ENCODE measurements around the gene NDUFS5. TPM values are rescaled to one million over a fixed set of nuclear protein-coding genes. Genes with fewer than 3 reads are reported as not detected.

The NDUFS5 gene
- total and polyA plus RNA-seq, 10 of the 15 experiments (the other 5 are each of a cell fraction or from before 2014, with no cell fraction given) = 240 to 1,578 (median 831) TPM

GRCh38 chr1:39047374-39048229 is 21.5 kb downstream of the NDUFS5 start:
- Histone ChIP-seq H3K4me3 (no peak overlapping the region), H2AFZ (ENCODE audit: control insufficient read depth, low read depth, low read length) (peak overlapping the region; percentile 51), H3K4me2 (ENCODE audit: control insufficient read depth, insufficient read depth) (0 out of 2 replicates have a peak overlapping the region, but pooled peaks have one; percentile 17), H3K79me2 (ENCODE audit: control insufficient read depth, insufficient read depth, low read length) (no peaks in the 10 kb centered on the region), H3K9me3 (replicated peaks; ENCODE audit: control insufficient read depth, insufficient read depth, low read length) (no peaks in the 10 kb centered on the region), H3K4me1 (ENCODE audit: control insufficient read depth, insufficient read depth, low read length) (peaks cover 13% of the 10 kb centered on the region), H3K27me3 (replicated peaks in 1 of 2; ENCODE audit: control insufficient read depth in 2 of 2, insufficient read depth in 2 of 2, low read length in 1 of 2) (no peaks in the 10 kb centered on the region), H3K9ac (ENCODE audit: control insufficient read depth, insufficient read depth, low read length) (no peak overlapping the region), H3K27ac (ENCODE audit: control insufficient read depth, insufficient read depth) (peak overlapping the region; percentile 39), H3K36me3 (ENCODE audit: control insufficient read depth in 2 of 2, insufficient read depth in 2 of 2, low read length in 1 of 2) (no peaks in the 10 kb centered on the region; a peak in 1 of 4 replicates), H4K20me1 (ENCODE audit: control insufficient read depth, insufficient read depth) (no peaks in the 10 kb centered on the region)
- CTCF ChIA-PET = interaction anchor here (0.6 to 1.4 kb wide), 2 partner anchors 16 to 20 kb away, joined by 3 read pairs; no protein-coding TSS in a partner anchor
- in situ Hi-C loops (cut with MboI) (no loop called here), intact Hi-C loops (cut with micrococcal nuclease; ENCODE audit: unreplicated experiment) (no loop called here)
- ATAC-seq (peak; percentile 93), FAIRE-seq (no peak), DNase-seq (ENCODE audit: low read depth, low spot score) (peak; percentile 30)
- TF ChIP-seq, protein P1, sequence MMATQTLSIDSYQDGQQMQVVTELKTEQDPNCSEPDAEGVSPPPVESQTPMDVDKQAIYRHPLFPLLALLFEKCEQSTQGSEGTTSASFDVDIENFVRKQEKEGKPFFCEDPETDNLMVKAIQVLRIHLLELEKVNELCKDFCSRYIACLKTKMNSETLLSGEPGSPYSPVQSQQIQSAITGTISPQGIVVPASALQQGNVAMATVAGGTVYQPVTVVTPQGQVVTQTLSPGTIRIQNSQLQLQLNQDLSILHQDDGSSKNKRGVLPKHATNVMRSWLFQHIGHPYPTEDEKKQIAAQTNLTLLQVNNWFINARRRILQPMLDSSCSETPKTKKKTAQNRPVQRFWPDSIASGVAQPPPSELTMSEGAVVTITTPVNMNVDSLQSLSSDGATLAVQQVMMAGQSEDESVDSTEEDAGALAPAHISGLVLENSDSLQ (IDR thresholded peaks at IDR 0.05) = peak; percentile 73
- TF ChIP-seq MYB (IDR thresholded peaks at IDR 0.05; ENCODE audit: borderline replicate concordance, low read depth, low read length) = no peak
- TF ChIP-seq PAX5 (IDR thresholded peaks at IDR 0.05; ENCODE audit: borderline replicate concordance, low read depth, low read length) = peak; percentile 32; the same call in 1 of the 2 replicates
- no peak for TF ChIP-seq KAT2A (conservative IDR thresholded peaks at IDR 0.05; ENCODE audit: control insufficient read depth, low read depth, low read length)
- TF ChIP-seq JUNB (IDR thresholded peaks at IDR 0.05) = no peak
- no peak for TF ChIP-seq YBX1 (IDR thresholded peaks at IDR 0.05)
- no peak for TF ChIP-seq HCFC1 (IDR thresholded peaks at IDR 0.05; ENCODE audit: low read length)
- TF ChIP-seq ZNF384 (IDR thresholded peaks at IDR 0.05; ENCODE audit: borderline replicate concordance, low read depth, low read length) = no peak
- no peak for TF ChIP-seq EP300 (IDR thresholded peaks at IDR 0.05; ENCODE audit: borderline replicate concordance in 1 of 2, control insufficient read depth in 1 of 2, low read depth in 2 of 2, low read length in 2 of 2)
- WGBS (ENCODE audit: insufficient coverage, insufficient replicate concordance, low lambda C conversion rate, missing lambda C conversion rate) = 13% methylated on average over 12 of the region's 12 CpGs
- SMC1A ChIA-PET (ENCODE audit: uncharacterized antibody, unreplicated experiment) = interaction anchor here (1.0 kb wide), 1 partner anchor 64 kb away, joined by 4 read pairs; no protein-coding TSS in a partner anchor
- RAD21 ChIA-PET (ENCODE audit: unreplicated experiment) = interaction anchor here (1.1 to 1.2 kb wide), 3 partner anchors 42 to 571 kb away, joined by 3 to 4 read pairs (median 3); no protein-coding TSS in a partner anchor
- POLR2A ChIA-PET = interaction anchor here (0.5 to 0.8 kb wide), 2 partner anchors 15 to 20 kb away, joined by 3 to 4 read pairs; no protein-coding TSS in a partner anchor
- BruUV-seq (replicated peaks) = no TSS peak
